HEK293 (cell line): ENCODE results near the gene MRPL32.

Source experiments
- CTCF ChIA-PET: fragments of 350-600 bp; formaldehyde crosslinking; extraction: SDS; loops from one replicate; lab custom pipeline; 2021; ENCODE audit warnings: antibody characterized with exemption; lab: Yijun Ruan, JAX
- POLR2A ChIA-PET: fragments of 300-600 bp; formaldehyde crosslinking; extraction: SDS; loops from one replicate; lab custom pipeline; 2020; ENCODE audit warnings: antibody characterized with exemption, inconsistent platforms; lab: Yijun Ruan, JAX
- H3K27ac ChIP-seq: fragments of 200-500 bp; sonication (Bioruptor generic); 2 replicates; pipeline ENCODE4 v1.5.1; 2014; ENCODE audit warnings: low read depth, low read length, control low read depth, inconsistent platforms; ENCODE audit errors: extremely low read depth
- H3K36me3 ChIP-seq, 2 experiments: fragments of 200-500 bp in 1 of 2; sonication (Bioruptor generic) in 1 of 2; 1 replicate in 1 of 2; 2 replicates in 1 of 2; pipeline ENCODE4 v1.5.1; 2014 to 2017; ENCODE audit warnings: inconsistent platforms in 2 of 2, low read length in 2 of 2; ENCODE audit not compliant: control insufficient read depth in 2 of 2, insufficient read depth in 1 of 2
- H3K4me1 ChIP-seq: fragments of 200-500 bp; sonication (Bioruptor generic); 2 replicates; pipeline ENCODE4 v1.5.1; 2014; ENCODE audit warnings: mild to moderate bottlenecking, low read length, inconsistent platforms; ENCODE audit not compliant: control insufficient read depth, insufficient read depth
- H3K4me3 ChIP-seq: 2 replicates; pipeline ENCODE4 v1.5.1; 2011; ENCODE audit warnings: low read depth, mild to moderate bottlenecking, control low read depth, low read length, moderate library complexity
- H3K9me3 ChIP-seq: fragments of 200-500 bp; sonication (Bioruptor generic); 2 replicates; pipeline ENCODE4 v1.5.1; 2014; ENCODE audit warnings: low read depth, low read length, inconsistent platforms; ENCODE audit not compliant: control insufficient read depth, insufficient read depth
- FEZF1 ChIP-seq: fragments of 450-650 bp; formaldehyde crosslinking; IDR thresholded peaks from 2 replicates; pipeline ENCODE4 v1.5.1; 2016; ENCODE audit warnings: missing biosample characterization, missing genetic modification characterization
- HOXD13 ChIP-seq: sonication (generic); formaldehyde crosslinking; IDR thresholded peaks from 2 replicates; pipeline ENCODE4 v1.8.0; 2022; ENCODE audit warnings: missing genetic modification reagents, borderline replicate concordance
- TSHZ1 ChIP-seq: fragments of 450-650 bp; formaldehyde crosslinking; IDR thresholded peaks from 2 replicates; pipeline ENCODE4 v1.5.1; 2016; ENCODE audit warnings: missing biosample characterization, missing genetic modification characterization, borderline replicate concordance
- ZBTB20 ChIP-seq: fragments of 450-650 bp; formaldehyde crosslinking; IDR thresholded peaks from 2 replicates; pipeline ENCODE4 v1.5.1; 2016; ENCODE audit warnings: missing biosample characterization, missing genetic modification characterization
- ZBTB48 ChIP-seq: fragments of 450-650 bp; formaldehyde crosslinking; IDR thresholded peaks from 2 replicates; pipeline ENCODE4 v1.5.1; 2016; ENCODE audit warnings: missing biosample characterization, missing genetic modification characterization
- ZBTB6 ChIP-seq: fragments of 450-650 bp; formaldehyde crosslinking; IDR thresholded peaks from 2 replicates; pipeline ENCODE4 v1.5.1; 2017; ENCODE audit warnings: missing biosample characterization, missing genetic modification characterization
- ZBTB7A ChIP-seq: fragments of 450-650 bp; formaldehyde crosslinking; IDR thresholded peaks from 2 replicates; pipeline ENCODE4 v1.5.1; 2016; ENCODE audit warnings: low read depth, missing biosample characterization, missing genetic modification characterization
- ZFP3 ChIP-seq: fragments of 450-650 bp; formaldehyde crosslinking; IDR thresholded peaks from 2 replicates; pipeline ENCODE4 v1.5.1; 2016; ENCODE audit warnings: low read depth, missing biosample characterization, missing genetic modification characterization
- ZNF138 ChIP-seq: fragments of 450-650 bp; formaldehyde crosslinking; IDR thresholded peaks from 2 replicates; pipeline ENCODE4 v1.5.1; 2016; ENCODE audit warnings: missing biosample characterization, missing genetic modification characterization, borderline replicate concordance
- ZNF146 ChIP-seq: fragments of 450-650 bp; formaldehyde crosslinking; IDR thresholded peaks from 2 replicates; pipeline ENCODE4 v1.5.1; 2016; ENCODE audit warnings: missing biosample characterization, missing genetic modification characterization
- ZNF292 ChIP-seq: fragments of 450-650 bp; formaldehyde crosslinking; IDR thresholded peaks from 2 replicates; pipeline ENCODE4 v1.5.1; 2016; ENCODE audit warnings: low read depth, missing biosample characterization, missing genetic modification characterization, borderline replicate concordance
- ZNF324 ChIP-seq: fragments of 450-650 bp; formaldehyde crosslinking; IDR thresholded peaks from 2 replicates; pipeline ENCODE4 v1.5.1; 2016; ENCODE audit warnings: missing biosample characterization, missing genetic modification characterization
- ZNF354C ChIP-seq: fragments of 450-650 bp; formaldehyde crosslinking; IDR thresholded peaks from 2 replicates; pipeline ENCODE4 v1.5.1; 2016; ENCODE audit warnings: missing biosample characterization, missing genetic modification characterization, low read depth, borderline replicate concordance
- ZNF426 ChIP-seq: fragments of 450-650 bp; formaldehyde crosslinking; IDR thresholded peaks from 2 replicates; pipeline ENCODE4 v1.5.1; 2017; ENCODE audit warnings: missing biosample characterization, missing genetic modification characterization, mild to moderate bottlenecking, inconsistent platforms, moderate library complexity
- ZNF518A ChIP-seq: fragments of 450-650 bp; formaldehyde crosslinking; conservative IDR thresholded peaks from 2 replicates; pipeline ENCODE4 v1.5.1; 2016; ENCODE audit warnings: low read depth, missing biosample characterization, missing genetic modification characterization
- ZNF549 ChIP-seq: fragments of 450-650 bp; IDR thresholded peaks from 2 replicates; pipeline ENCODE4 v1.5.1; 2018; ENCODE audit warnings: missing biosample characterization, missing genetic modification characterization, mild to moderate bottlenecking, inconsistent platforms, moderate library complexity
- ZSCAN16 ChIP-seq: fragments of 450-650 bp; formaldehyde crosslinking; IDR thresholded peaks from 2 replicates; pipeline ENCODE4 v1.5.1; 2016; ENCODE audit warnings: missing biosample characterization, missing genetic modification characterization
- ZSCAN18 ChIP-seq: fragments of 450-650 bp; formaldehyde crosslinking; IDR thresholded peaks from 2 replicates; pipeline ENCODE4 v1.5.1; 2016; ENCODE audit warnings: missing biosample characterization, missing genetic modification characterization
- TF ChIP-seq, protein P1 (sequence below): fragments of 450-650 bp; formaldehyde crosslinking; IDR thresholded peaks from 2 replicates; pipeline ENCODE4 v1.5.1; 2016; ENCODE audit warnings: missing biosample characterization, missing genetic modification characterization
- TF ChIP-seq, protein P2 (sequence below): fragments of 450-650 bp; formaldehyde crosslinking; IDR thresholded peaks from 2 replicates; pipeline ENCODE4 v1.5.1; 2016; ENCODE audit warnings: missing biosample characterization, missing genetic modification characterization

MRPL32 gene

DNA sequence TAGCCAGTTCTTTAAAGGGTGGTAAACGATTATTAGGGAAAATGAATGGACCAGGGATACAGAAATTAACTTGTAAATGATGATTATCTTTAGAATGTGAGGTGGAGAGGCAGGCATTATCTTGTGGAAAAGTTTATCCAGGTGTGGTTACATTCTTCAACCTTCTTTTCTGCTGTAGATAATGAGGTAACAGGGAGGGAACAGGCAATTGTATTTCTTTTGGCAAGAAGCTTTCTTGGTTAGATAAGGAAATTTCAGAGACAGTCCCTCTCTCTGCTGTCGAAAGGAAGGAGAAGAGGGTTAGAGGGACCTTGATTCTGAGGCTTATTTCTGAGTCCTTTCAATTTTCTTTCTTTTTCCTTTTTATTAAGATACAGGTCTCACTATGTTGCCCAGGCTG is 32.1 kb downstream of the MRPL32 start (continued):
- TF ChIP-seq ZNF518A (no peak), HOXD13 (CRISPR knock-in tag) (no peak), ZBTB7A (tag by site-specific recombination) (no peak), ZBTB20 (tag by site-specific recombination) (no peak)
- TF ChIP-seq, protein P1, sequence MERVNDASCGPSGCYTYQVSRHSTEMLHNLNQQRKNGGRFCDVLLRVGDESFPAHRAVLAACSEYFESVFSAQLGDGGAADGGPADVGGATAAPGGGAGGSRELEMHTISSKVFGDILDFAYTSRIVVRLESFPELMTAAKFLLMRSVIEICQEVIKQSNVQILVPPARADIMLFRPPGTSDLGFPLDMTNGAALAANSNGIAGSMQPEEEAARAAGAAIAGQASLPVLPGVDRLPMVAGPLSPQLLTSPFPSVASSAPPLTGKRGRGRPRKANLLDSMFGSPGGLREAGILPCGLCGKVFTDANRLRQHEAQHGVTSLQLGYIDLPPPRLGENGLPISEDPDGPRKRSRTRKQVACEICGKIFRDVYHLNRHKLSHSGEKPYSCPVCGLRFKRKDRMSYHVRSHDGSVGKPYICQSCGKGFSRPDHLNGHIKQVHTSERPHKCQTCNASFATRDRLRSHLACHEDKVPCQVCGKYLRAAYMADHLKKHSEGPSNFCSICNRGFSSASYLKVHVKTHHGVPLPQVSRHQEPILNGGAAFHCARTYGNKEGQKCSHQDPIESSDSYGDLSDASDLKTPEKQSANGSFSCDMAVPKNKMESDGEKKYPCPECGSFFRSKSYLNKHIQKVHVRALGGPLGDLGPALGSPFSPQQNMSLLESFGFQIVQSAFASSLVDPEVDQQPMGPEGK (tag by site-specific recombination), result no peak
- TF ChIP-seq, protein P2, sequence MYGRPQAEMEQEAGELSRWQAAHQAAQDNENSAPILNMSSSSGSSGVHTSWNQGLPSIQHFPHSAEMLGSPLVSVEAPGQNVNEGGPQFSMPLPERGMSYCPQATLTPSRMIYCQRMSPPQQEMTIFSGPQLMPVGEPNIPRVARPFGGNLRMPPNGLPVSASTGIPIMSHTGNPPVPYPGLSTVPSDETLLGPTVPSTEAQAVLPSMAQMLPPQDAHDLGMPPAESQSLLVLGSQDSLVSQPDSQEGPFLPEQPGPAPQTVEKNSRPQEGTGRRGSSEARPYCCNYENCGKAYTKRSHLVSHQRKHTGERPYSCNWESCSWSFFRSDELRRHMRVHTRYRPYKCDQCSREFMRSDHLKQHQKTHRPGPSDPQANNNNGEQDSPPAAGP (tag by site-specific recombination), result no peak

DNA sequence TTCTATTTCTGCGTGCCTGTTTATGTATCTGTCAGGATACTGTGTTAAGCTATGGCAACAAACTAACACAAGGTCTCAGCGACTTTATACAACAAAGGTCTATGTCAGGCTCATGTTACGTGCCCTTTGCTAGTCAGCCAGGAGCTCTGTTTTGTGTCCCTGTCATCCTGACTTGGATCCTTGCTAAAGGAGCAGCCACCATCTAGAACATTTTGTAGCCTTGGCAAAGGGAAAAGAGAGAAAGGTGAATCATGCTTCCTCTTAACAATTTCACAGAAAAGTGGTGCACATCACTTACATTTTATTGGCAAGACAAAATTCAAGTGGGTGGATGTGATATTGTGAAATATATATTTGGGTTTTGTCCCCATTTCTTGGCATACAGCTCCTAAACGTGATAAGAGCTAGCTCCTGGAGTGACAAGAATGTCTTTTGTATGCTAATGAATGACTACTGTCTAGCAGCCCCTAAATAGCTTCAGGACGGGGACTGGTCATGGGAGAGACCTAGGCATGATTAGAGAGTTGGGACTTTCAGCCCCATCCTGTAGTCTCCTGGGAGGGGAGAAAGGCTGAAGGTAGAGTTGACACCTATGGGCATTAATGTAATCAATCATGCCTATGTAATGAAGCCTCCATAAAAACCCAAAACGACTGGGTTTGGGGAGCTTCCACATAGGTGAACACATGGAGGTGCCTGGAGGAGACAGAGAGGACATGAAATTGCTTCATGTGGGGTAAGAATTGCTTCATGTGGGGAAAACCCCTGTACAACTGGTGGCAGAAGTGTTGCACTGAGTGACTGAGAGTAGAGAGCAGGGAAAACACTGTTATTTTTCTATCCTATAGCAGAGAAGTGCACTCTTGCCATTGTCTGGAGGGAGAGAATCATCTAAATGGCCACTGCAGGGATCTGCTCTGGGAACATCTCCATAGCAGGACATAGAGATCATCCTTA is 33.0 kb downstream of the MRPL32 start:
- CTCF ChIA-PET, result interaction anchor here (0.7 to 0.8 kb wide), 2 partner anchors 8 to 1136 kb away, joined by 3 read pairs; no protein-coding TSS in a partner anchor
- no peaks in the 10 kb centered on the region for H3K36me3 ChIP-seq
- H3K27ac ChIP-seq, result no peak overlapping the region
- H3K4me3 ChIP-seq, result no peak overlapping the region
- H3K9me3 ChIP-seq, result no peaks in the 10 kb centered on the region
- H3K4me1 ChIP-seq, result no peaks in the 10 kb centered on the region
- POLR2A ChIA-PET, result no interaction called here
- no peak for TF ChIP-seq ZSCAN16 (tag by site-specific recombination)
- TF ChIP-seq TSHZ1, result no peak
- no peak for TF ChIP-seq ZBTB48 (tag by site-specific recombination)
- no peak for TF ChIP-seq FEZF1 (tag by site-specific recombination)
- TF ChIP-seq ZBTB6, result no peak
- TF ChIP-seq ZNF138 (tag by site-specific recombination), result no peak
- no peak for TF ChIP-seq ZNF324
- TF ChIP-seq ZFP3 (tag by site-specific recombination), result no peak
- no peak for TF ChIP-seq ZNF426 (tag by site-specific recombination)
- no peak for TF ChIP-seq ZNF354C (tag by site-specific recombination)
- no peak for TF ChIP-seq ZSCAN18 (tag by site-specific recombination)
- no peak for TF ChIP-seq ZNF549 (tag by site-specific recombination)
- TF ChIP-seq ZNF292 (tag by site-specific recombination), result no peak
- no peak for TF ChIP-seq ZNF146 (tag by site-specific recombination)
